Gastrocnemius medialis (tissue), 4 donors: ENCODE measurements around the gene TOR4A.

ENCODE experiments used
- CTCF ChIP-seq, 5 experiments: fragments of 450-650 bp in 3 of 5; fragments of 200-600 bp in 2 of 5; sonication (generic) in 2 of 5; IDR thresholded peaks in 4 of 5; conservative IDR thresholded peaks in 1 of 5; 1 replicate in 4 of 5; 2 replicates in 1 of 5; pipeline ENCODE4 v1.5.1; 2016 to 2019; ENCODE audit warnings: antibody characterized with exemption in 5 of 5, mild to moderate bottlenecking in 3 of 5, moderate library complexity in 3 of 5
- POLR2A ChIP-seq, 2 donors: fragments of 450-650 bp; IDR thresholded peaks; one replicate each; pipeline ENCODE4 v1.6.1; 2017; ENCODE audit warnings: antibody characterized with exemption in 2 of 2, mild to moderate bottlenecking in 2 of 2, moderate library complexity in 2 of 2

- TF ChIP-seq CTCF (IDR thresholded peaks at IDR 0.05 in 4 of 5, conservative IDR thresholded peaks at IDR 0.05 in 1 of 5) (no peak), POLR2A (IDR thresholded peaks at IDR 0.05) (peak; percentile 11 to 20)
These were observed 27.7 kb downstream of the TOR4A start for GRCh38 chr9:137305060-137305797.
